ENCODE data around the gene TFDP1. TPM values are rescaled to one million over a fixed set of nuclear protein-coding genes. Genes with fewer than 3 reads are reported as not detected.

TFDP1 gene
- total and polyA plus RNA-seq, 8 donors, result 27.3 to 207 (median 56.3) TPM

DNA sequence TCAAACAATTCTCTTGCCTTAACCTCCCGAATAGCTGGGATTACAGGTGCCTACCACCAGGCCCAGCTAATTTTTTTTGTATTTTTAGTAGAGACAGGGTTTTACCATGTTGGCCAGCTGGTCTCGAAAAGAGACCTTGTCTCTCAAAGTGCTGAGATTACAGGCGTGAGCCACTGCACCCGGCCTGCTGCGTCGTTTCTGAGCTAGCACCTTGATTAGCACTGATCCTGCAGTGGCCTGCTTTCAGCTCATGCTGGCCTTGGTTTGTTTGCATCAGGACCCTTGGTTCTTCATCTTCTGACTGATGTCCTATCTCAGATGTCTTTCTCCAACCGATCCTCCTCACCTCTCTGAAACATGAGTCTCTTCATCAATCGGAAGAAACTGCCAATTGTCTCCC, 4.9 kb upstream of the TFDP1 start:
- WGBS, 5 donors, result 80 to 93% (median 91%) methylated on average over 8 of the region's 8 CpGs
- TF ChIP-seq, protein P1, sequence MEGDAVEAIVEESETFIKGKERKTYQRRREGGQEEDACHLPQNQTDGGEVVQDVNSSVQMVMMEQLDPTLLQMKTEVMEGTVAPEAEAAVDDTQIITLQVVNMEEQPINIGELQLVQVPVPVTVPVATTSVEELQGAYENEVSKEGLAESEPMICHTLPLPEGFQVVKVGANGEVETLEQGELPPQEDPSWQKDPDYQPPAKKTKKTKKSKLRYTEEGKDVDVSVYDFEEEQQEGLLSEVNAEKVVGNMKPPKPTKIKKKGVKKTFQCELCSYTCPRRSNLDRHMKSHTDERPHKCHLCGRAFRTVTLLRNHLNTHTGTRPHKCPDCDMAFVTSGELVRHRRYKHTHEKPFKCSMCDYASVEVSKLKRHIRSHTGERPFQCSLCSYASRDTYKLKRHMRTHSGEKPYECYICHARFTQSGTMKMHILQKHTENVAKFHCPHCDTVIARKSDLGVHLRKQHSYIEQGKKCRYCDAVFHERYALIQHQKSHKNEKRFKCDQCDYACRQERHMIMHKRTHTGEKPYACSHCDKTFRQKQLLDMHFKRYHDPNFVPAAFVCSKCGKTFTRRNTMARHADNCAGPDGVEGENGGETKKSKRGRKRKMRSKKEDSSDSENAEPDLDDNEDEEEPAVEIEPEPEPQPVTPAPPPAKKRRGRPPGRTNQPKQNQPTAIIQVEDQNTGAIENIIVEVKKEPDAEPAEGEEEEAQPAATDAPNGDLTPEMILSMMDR (IDR thresholded peaks at IDR 0.05), result no peak
- TF ChIP-seq EP300 (IDR thresholded peaks at IDR 0.05) (no peak), POLR2AphosphoS5 (IDR thresholded peaks at IDR 0.05) (no peak), POLR2A (IDR thresholded peaks at IDR 0.05) (no peak)
- DNase-seq, result no peak
- no peak overlapping the region for H3K4me3 ChIP-seq
- H3K4me1 ChIP-seq, result peaks cover 0 to 4% (median 4%) of the 10 kb centered on the region in 4 donors
- peaks cover 0 to 17% (median 15%) of the 10 kb centered on the region in 4 donors for H3K9me3 ChIP-seq
- no peaks in the 10 kb centered on the region for H3K36me3 ChIP-seq
- no peak overlapping the region for H3K27ac ChIP-seq
- no peaks in the 10 kb centered on the region for H3K27me3 ChIP-seq
- intact Hi-C loops (cut with DNase I; ENCODE audit: low total_unique reads), result no loop called here

DNA sequence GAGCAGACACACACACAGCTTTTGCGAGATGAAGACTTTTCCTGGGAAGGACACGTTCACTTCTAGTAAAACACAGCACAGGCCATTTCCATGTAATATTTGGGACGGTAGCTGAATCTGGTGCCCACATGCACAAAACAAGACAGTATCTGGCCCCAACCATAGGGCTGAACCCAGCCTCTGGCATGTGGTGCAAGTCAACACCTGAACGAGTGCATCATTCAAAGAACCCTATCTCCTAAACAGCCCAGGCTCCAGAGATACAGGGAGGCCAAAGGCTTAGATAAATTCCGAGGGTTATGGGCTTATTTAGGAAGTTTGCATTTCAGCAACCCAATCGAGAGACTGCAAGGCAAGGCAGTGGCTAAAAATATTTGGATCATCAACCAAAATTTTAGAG, 2.7 kb upstream of the TFDP1 start:
- TF ChIP-seq POLR2AphosphoS5 (IDR thresholded peaks at IDR 0.05), result no peak
- no peak for TF ChIP-seq POLR2A (IDR thresholded peaks at IDR 0.05)
- TF ChIP-seq, protein P1 (IDR thresholded peaks at IDR 0.05), result no peak
- TF ChIP-seq EP300 (IDR thresholded peaks at IDR 0.05), result no peak
- peak in 1 of 2 donors; percentile 2 for DNase-seq
- intact Hi-C loops (cut with DNase I; ENCODE audit: low total_unique reads), result no loop called here
- Histone ChIP-seq H3K9me3 (peaks cover 0 to 7% (median 5%) of the 10 kb centered on the region in 4 donors), H3K27ac (no peak overlapping the region), H3K36me3 (peaks cover 3 to 5% (median 5%) of the 10 kb centered on the region in 4 donors), H3K4me1 (peaks cover 15 to 22% (median 18%) of the 10 kb centered on the region in 4 donors), H3K27me3 (no peaks in the 10 kb centered on the region), H3K4me3 (no peak overlapping the region)
- 68 to 75% (median 74%) methylated on average over 6 of the region's 6 CpGs for WGBS, 5 donors

DNA sequence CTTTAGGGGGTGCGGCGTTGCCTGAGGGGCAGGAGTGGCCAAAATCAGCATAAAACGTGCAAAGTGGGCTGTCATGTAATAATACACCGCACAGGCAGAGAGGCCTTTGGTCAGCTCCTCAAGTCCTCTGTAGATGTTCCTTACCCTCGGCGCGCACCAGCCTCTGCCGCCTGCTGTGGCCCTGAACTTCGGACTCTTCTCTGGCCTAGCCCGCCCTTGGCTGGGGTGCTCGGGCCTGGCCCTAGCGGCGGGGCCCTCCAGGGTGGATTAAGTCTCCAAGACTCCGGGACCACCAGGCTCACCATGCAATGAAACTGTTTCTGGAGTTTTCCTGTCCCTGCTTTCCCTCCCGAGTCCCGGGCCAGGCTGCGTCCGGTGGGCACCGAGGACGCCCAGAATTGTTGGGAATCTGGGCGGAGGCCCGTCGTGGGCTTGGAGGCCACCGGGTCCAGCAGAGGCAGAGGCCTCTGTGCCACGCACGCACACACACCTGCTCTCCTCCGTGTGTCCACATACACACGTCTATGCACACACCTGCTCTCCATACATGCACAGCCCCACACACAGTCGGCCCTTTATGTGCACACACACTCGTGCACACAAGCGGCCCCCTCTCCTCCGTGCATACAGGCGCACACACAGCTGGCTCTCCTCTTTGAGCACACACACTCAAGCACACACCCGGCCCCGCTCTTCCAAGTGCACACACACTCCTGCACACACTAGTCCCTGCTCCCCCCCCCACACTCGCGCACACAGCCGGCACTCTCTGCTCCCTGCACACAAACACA, 1.5 kb upstream of the TFDP1 start:
- H3K9me3 ChIP-seq, result peaks cover 0 to under 1% (median 0%) of the 10 kb centered on the region in 4 donors
- peaks cover 3 to 17% (median 10%) of the 10 kb centered on the region in 4 donors for H3K36me3 ChIP-seq
- TF ChIP-seq POLR2AphosphoS5 (IDR thresholded peaks at IDR 0.05) (no peak), EP300 (IDR thresholded peaks at IDR 0.05) (no peak), POLR2A (IDR thresholded peaks at IDR 0.05) (no peak)
- TF ChIP-seq, protein P1 (IDR thresholded peaks at IDR 0.05), result no peak
- H3K4me3 ChIP-seq, result no peak overlapping the region
- intact Hi-C loops (cut with DNase I; ENCODE audit: low total_unique reads), result no loop called here
- H3K27me3 ChIP-seq, result no peaks in the 10 kb centered on the region
- peaks cover 15 to 33% (median 24%) of the 10 kb centered on the region in 4 donors for H3K4me1 ChIP-seq
- WGBS, 5 donors, result 71 to 84% (median 75%) methylated on average over 31 to 38 of the region's 38 CpGs
- H3K27ac ChIP-seq, result no peak overlapping the region
- DNase-seq, result peak in 1 of 2 donors; percentile 22

DNA sequence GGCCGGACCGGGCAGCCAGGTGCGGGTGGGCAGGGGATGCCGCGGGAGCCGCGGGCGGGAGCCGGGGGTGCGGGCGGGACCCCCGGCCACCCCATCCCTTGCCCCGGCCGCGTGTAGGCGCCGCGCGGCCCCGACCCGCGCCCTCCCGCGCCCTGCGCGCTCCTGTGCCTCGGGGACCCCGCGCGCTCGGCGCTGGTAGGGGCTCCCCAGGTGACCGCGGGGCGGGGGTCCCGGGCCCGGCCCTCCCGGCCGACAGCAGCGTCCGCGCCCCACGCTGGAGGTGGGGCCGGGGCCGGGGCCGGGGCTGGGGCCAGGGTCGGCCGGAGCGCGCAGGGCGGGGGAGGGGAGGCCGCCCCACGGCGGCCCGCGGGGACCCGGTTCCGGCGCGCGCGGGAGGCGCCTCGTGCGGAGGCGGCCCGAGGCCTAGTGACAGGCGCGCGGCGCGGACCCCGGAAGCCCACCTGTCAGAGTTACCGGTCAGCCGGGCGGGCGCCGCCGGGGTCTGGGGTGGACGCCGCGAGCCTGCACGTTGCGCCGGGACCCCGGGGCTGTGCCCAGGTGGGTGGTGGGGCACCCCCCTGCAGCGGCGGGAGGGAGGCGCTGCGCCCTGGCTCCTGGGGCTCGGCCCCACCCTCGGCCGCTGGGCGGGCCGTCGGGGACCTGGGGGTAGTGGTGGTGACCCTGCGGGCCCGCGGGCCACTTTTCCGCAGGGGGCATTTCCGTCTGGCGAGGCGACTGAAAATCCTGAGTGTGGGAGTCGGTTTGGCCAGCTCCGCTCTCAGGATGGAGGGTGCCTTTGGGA, 518 bp downstream of the TFDP1 start:
- DNase-seq, result peak; percentile 24 to 37
- peaks cover 7 to 36% (median 23%) of the 10 kb centered on the region in 4 donors for H3K36me3 ChIP-seq
- 0 to 2% (median 1%) methylated on average over 9 to 105 of the region's 105 CpGs for WGBS, 5 donors
- peak overlapping the region in 2 of 5 donors; percentile 53 to 71 for H3K27ac ChIP-seq
- H3K4me3 ChIP-seq, result peak overlapping the region; percentile 55 to 82 (median 71)
- no peaks in the 10 kb centered on the region for H3K9me3 ChIP-seq
- TF ChIP-seq, protein P1 (IDR thresholded peaks at IDR 0.05), result no peak
- TF ChIP-seq POLR2AphosphoS5 (IDR thresholded peaks at IDR 0.05) (no peak), POLR2A (IDR thresholded peaks at IDR 0.05) (no peak), EP300 (IDR thresholded peaks at IDR 0.05) (no peak)
- H3K27me3 ChIP-seq, result no peaks in the 10 kb centered on the region
- intact Hi-C loops (cut with DNase I; ENCODE audit: low total_unique reads), result no loop called here
- peaks cover 15 to 40% (median 25%) of the 10 kb centered on the region in 4 donors for H3K4me1 ChIP-seq
